ENCODE data around the gene OR51E1. TPM values are rescaled to one million over a fixed set of nuclear protein-coding genes. Genes with fewer than 3 reads are reported as not detected.

Gene OR51E1
- total and polyA plus RNA-seq, 8 donors = 0.06 to 0.50 (median 0.33) TPM; not detected in 2

DNA sequence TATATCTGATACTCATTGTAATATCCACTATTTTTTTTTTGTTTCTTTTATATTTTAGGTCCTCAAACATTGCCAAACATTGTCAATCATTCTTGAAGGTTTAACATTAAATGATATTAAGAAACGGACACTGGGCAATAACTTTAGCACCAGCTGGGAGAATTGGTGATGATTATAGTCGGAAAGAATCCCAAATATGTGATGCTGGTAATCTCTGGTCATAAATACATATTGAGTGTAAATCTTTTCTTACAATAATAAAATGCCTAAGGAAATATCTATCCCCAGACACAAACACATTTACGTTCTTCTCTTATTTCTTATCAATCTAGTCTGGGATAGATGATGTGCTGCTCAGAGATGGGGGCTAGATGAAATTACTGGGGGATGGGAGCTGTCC is 28.7 kb downstream of the OR51E1 start:
- ATAC-seq (no peak), DNase-seq (no peak)
- Histone ChIP-seq H3K36me3 (no peaks in the 10 kb centered on the region), H3K27ac (no peak overlapping the region), H3K9me3 (no peaks in the 10 kb centered on the region), H3K27me3 (no peaks in the 10 kb centered on the region), H3K4me1 (no peaks in the 10 kb centered on the region), H3K4me3 (no peak overlapping the region)
- TF ChIP-seq, protein P1, sequence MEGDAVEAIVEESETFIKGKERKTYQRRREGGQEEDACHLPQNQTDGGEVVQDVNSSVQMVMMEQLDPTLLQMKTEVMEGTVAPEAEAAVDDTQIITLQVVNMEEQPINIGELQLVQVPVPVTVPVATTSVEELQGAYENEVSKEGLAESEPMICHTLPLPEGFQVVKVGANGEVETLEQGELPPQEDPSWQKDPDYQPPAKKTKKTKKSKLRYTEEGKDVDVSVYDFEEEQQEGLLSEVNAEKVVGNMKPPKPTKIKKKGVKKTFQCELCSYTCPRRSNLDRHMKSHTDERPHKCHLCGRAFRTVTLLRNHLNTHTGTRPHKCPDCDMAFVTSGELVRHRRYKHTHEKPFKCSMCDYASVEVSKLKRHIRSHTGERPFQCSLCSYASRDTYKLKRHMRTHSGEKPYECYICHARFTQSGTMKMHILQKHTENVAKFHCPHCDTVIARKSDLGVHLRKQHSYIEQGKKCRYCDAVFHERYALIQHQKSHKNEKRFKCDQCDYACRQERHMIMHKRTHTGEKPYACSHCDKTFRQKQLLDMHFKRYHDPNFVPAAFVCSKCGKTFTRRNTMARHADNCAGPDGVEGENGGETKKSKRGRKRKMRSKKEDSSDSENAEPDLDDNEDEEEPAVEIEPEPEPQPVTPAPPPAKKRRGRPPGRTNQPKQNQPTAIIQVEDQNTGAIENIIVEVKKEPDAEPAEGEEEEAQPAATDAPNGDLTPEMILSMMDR (IDR thresholded peaks at IDR 0.05) = no peak
- intact Hi-C loops (cut with DNase I) = no loop called here

DNA sequence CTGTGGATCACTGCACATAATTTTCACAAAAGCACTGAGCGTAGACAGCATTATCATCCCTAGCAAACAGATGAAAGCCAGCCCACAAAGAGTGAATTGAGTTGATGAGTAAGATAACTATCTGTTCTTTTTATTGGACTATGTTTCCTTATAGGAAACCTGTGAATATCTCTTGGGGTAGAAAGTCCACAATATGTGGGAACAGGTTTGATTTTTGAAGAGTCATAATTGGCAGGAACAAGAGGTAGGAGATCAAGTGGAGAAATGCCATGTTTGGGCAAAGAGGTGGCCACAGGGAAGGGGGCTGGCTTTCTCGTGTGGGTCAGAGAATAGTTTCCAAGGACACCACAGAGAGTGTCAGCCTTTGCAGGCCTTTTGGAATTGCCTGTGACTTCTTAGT is 30.0 kb downstream of the OR51E1 start:
- TF ChIP-seq, protein P1 (IDR thresholded peaks at IDR 0.05) = no peak
- Histone ChIP-seq H3K27ac (no peak overlapping the region), H3K27me3 (no peaks in the 10 kb centered on the region), H3K4me1 (no peaks in the 10 kb centered on the region), H3K9me3 (no peaks in the 10 kb centered on the region), H3K36me3 (no peaks in the 10 kb centered on the region), H3K4me3 (no peak overlapping the region)
- ATAC-seq = no peak
- intact Hi-C loops (cut with DNase I) = no loop called here
- no peak for DNase-seq

DNA sequence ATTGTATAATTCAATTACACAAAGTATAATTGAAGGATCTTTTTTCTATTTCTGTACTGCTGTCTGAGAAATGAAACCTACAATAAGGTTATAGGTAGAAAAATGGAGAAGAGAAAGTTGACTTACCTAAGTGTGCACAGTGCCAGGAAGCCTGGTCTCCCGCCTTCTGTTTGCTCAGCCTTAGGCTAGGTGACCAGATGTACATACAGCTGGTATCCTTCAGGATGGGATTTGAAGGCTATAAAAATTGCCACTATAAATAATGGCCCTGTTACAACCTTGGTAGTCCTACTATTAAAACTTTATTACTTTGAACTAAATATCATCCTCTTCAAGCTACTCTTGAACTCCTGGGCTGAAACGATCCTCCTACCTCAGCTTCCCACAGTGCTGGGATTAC is 34.2 kb downstream of the OR51E1 start:
- TF ChIP-seq, protein P1 (IDR thresholded peaks at IDR 0.05) = no peak

DNA sequence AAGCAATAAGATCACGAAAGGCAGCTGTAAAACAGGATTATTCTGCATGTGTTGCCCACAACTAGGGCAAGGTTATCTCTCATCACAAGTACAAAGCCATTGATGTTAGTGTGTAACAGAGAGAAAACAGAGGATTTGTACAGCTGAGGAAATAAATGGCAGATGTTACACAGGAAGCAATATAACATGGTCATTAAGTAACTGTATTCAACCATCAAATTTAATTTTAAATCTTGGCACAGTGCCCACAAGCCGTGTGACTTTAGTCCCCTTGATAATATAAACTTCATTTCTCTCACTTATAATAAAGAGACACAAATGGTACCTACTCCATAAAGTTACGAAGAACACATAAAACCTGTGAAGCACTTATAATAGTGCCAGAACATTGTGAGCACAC is 36.6 kb downstream of the OR51E1 start:
- TF ChIP-seq, protein P1 (IDR thresholded peaks at IDR 0.05) = no peak
- intact Hi-C loops (cut with DNase I) = no loop called here
- Histone ChIP-seq H3K27me3 (no peaks in the 10 kb centered on the region), H3K9me3 (no peaks in the 10 kb centered on the region), H3K4me1 (no peaks in the 10 kb centered on the region), H3K27ac (no peak overlapping the region), H3K36me3 (no peaks in the 10 kb centered on the region), H3K4me3 (no peak overlapping the region)
- ATAC-seq (no peak), DNase-seq (no peak)

More for the DNA sequence above, 34.2 kb downstream of the OR51E1 start:
- no peaks in the 10 kb centered on the region for H3K9me3 ChIP-seq
- H3K36me3 ChIP-seq = no peaks in the 10 kb centered on the region
- H3K4me3 ChIP-seq = no peak overlapping the region
- H3K27me3 ChIP-seq = no peaks in the 10 kb centered on the region
- DNase-seq (no peak), ATAC-seq (no peak)
- H3K27ac ChIP-seq = no peak overlapping the region
- intact Hi-C loops (cut with DNase I) = no loop called here
- H3K4me1 ChIP-seq = no peaks in the 10 kb centered on the region

DNA sequence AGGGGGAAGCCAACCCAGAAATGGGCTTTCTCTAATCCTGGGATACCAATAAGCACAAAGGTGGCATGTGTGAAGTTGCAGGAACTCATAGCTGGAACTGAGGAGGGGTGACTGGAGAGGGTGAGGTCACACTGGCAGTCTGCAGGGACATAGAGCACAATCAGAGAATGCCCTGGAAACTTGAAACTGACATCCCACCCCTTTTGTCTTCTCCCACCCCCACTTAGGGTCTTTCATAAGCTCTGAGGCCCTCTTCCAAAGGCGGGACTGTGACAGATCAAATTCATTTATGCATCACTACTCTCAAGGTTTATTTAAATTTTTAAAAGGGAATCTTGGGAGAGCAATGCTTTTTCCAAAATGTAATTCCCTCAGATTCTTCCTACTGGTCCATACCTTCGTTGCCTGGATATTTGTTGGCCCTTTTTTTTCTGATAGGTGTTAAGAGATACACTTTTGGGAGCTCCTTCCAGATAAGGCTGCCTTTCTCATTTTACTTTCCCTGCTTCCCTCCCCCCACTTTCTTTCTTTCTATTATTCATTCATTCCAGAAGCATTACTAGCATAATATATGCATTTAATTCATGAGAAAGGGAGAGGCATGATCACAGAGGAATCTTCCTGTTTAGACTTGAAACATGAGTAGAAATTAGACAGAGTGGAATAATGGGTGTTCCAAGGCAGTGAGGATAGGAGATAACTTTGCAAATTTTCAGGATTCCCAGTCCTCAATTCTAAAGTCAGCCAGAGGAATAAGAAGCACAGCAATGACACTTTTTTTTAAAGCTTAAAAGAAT is 39.0 kb downstream of the OR51E1 start:
- intact Hi-C loops (cut with DNase I) = no loop called here
- Histone ChIP-seq H3K36me3 (no peaks in the 10 kb centered on the region), H3K4me1 (no peaks in the 10 kb centered on the region), H3K9me3 (no peaks in the 10 kb centered on the region), H3K27me3 (no peaks in the 10 kb centered on the region), H3K4me3 (no peak overlapping the region), H3K27ac (no peak overlapping the region)
- TF ChIP-seq, protein P1 (IDR thresholded peaks at IDR 0.05) = no peak
- DNase-seq = no peak
- no peak for ATAC-seq
